SKM-1 (cell line): ENCODE measurements around the gene TEX52.

Experiments used
- DNase-seq: peaks from one replicate; lab custom pipeline; 2025; ENCODE audit not compliant: unreplicated experiment; lab: John Stamatoyannopoulos, UW

Gene TEX52

DNA sequence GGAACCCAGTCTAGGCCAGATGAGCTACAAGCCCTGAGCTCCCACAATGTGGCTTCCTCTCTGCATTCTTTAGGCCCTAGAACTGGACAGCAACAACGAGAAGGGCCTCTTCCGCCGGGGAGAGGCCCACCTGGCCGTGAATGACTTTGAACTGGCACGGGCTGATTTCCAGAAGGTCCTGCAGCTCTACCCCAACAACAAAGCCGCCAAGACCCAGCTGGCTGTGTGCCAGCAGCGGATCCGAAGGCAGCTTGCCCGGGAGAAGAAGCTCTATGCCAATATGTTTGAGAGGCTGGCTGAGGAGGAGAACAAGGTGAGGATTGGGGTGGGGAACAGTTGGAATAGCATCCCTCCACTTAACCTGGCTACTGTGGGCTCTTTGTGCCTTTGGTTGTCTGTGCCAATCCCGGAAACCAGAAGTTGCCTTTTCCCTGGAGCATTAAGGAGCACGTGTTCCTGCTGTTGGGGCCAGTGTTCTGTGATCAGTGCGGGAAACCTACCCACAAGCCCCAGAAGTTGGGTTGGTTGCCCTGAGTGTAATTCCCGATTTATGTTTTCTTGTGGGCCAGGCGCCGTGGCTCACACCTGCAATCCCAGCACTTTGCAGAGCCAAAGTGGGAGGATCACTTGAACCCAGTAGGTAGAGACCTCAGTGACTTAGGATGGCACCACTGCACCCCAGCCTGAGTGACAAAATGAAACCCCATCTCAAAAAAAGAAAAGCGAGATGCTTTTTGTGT is 55.6 kb downstream of the TEX52 start:
- no peak for DNase-seq

DNA sequence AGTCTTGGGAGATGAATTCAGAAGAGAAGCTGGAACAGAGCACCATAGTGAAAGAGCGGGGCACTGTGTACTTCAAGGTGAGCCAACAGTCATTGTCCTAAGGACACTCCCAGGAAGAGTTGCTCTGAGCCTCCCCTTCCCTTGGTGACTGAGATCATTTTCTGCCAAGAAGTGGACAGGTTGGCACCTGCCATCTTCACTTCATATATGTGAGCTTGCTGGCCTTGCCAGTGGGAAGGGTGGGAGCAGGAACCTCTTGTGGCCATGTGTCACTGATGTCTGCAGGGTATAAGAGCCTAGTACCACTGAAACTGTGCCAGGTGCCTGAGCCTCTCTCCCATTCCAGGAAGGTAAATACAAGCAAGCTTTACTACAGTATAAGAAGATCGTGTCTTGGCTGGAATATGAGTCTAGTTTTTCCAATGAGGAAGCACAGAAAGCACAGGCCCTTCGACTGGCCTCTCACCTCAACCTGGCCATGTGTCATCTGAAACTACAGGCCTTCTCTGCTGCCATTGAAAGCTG is 56.7 kb downstream of the TEX52 start:
- DNase-seq, result no peak
